ENCODE measurements around the gene DIP2C.

GRCh38 chr10:629186-629998 lies 60.1 kb downstream of the DIP2C start:
- TF ChIP-seq CTCF (conservative IDR thresholded peaks at IDR 0.05): no peak
- TF ChIP-seq ZFX (IDR thresholded peaks at IDR 0.05): no peak
